HG03354 (cell line): ENCODE measurements around the gene PIP.
"Not testable (repeated sequence)": the region's sequence is repeated elsewhere in the genome, so short reads cannot be mapped to it uniquely, and the experiment has no call there.

Experiments used
- ATAC-seq: cut with Tn5 transposase; IDR thresholded peaks from one replicate; pipeline ENCODE4 v1.9.1; 2021; ENCODE audit warnings: mild to moderate bottlenecking; ENCODE audit not compliant: unreplicated experiment, poor library complexity, severe bottlenecking

PIP gene

GRCh38 chr7:143172354-143172753 is 40.5 kb downstream of the PIP start:
- ATAC-seq: no peak

GRCh38 chr7:143176128-143176527 is 44.3 kb downstream of the PIP start:
- no peak for ATAC-seq

- ATAC-seq: no peak
Observed at GRCh38 chr7:143177374-143178119, 45.7 kb downstream of the PIP start.

- not testable (repeated sequence) for ATAC-seq
Observed at GRCh38 chr7:143180771-143181170, 48.9 kb downstream of the PIP start.

GRCh38 chr7:143181349-143181748 is 49.5 kb downstream of the PIP start:
- no peak for ATAC-seq

- ATAC-seq: no peak
Observed at GRCh38 chr7:143183024-143183423, 51.1 kb downstream of the PIP start, which contains the start of gene TAS2R39. TSS of gene TAS2R39 (plus strand) at chr7:143183419. CDS start at chr7:143183419, 0 bp downstream.

- no peak for ATAC-seq
Observed at GRCh38 chr7:143185551-143185950, 53.7 kb downstream of the PIP start.

GRCh38 chr7:143188994-143189393 is 57.1 kb downstream of the PIP start:
- ATAC-seq: no peak
